Tibial nerve (tissue), 4 donors: Measurements from ENCODE around the gene PPEF1. TPM values are rescaled to one million over a fixed set of nuclear protein-coding genes. Genes with fewer than 3 reads are reported as not detected.
"Not testable (repeated sequence)": the region's sequence is repeated elsewhere in the genome, so short reads cannot be mapped to it uniquely, and the experiment has no call there.

Experiments used
- DNase-seq, 2 donors: peaks; one replicate each; pipeline ENCODE4 v3.0.0-alpha.2; 2019; ENCODE audit warnings: low spot score in 2 of 2
- H3K27ac ChIP-seq, 4 donors: fragments of 200-600 bp; sonication (generic) in 3 of 4; one replicate each; pipeline ENCODE4 v1.5.1; 2017 to 2019; ENCODE audit warnings: mild to moderate bottlenecking in 1 of 4
- H3K27me3 ChIP-seq, 2 donors: fragments of 200-600 bp; sonication (generic) in 1 of 2; one replicate each; pipeline versions ENCODE4 v1.5.1 to v1.6.0; 2017 to 2019
- H3K36me3 ChIP-seq, 3 donors: fragments of 200-600 bp; sonication (generic); one replicate each; pipeline ENCODE4 v1.5.1; 2018 to 2019
- H3K4me1 ChIP-seq, 4 donors: fragments of 200-600 bp; sonication (generic) in 3 of 4; one replicate each; pipeline ENCODE4 v1.5.1; 2017 to 2019
- H3K4me3 ChIP-seq, 4 donors: fragments of 200-600 bp; sonication (generic) in 3 of 4; one replicate each; pipeline ENCODE4 v1.5.1; 2017 to 2019; ENCODE audit warnings: mild to moderate bottlenecking in 1 of 4, moderate library complexity in 1 of 4
- H3K9me3 ChIP-seq, 4 donors: fragments of 200-600 bp; sonication (generic) in 3 of 4; one replicate each; pipeline ENCODE4 v1.5.1; 2017 to 2019
- CTCF ChIP-seq, 5 experiments: fragments of 200-600 bp in 3 of 5; fragments of 450-650 bp in 2 of 5; sonication (generic) in 3 of 5; IDR thresholded peaks; one replicate each; pipeline ENCODE4 v1.5.1; 2016 to 2019; ENCODE audit warnings: antibody characterized with exemption in 5 of 5, mild to moderate bottlenecking in 3 of 5, moderate library complexity in 2 of 5
- EP300 ChIP-seq, 2 donors: sonication (generic); formaldehyde crosslinking; IDR thresholded peaks; one replicate each; pipeline ENCODE4 v1.6.1; 2017; ENCODE audit warnings: antibody characterized with exemption in 2 of 2, mild to moderate bottlenecking in 1 of 2
- POLR2A ChIP-seq, 2 donors: fragments of 450-650 bp; IDR thresholded peaks; one replicate each; pipeline ENCODE4 v1.6.1; 2017; ENCODE audit warnings: antibody characterized with exemption in 2 of 2, mild to moderate bottlenecking in 2 of 2, moderate library complexity in 2 of 2
- WGBS, 2 donors: methylation state at CpG; one replicate each; pipeline ENCODE4 v1.1.5; 2018; 5-methylcytosine and 5-hydroxymethylcytosine counted together
- total RNA-seq, 4 donors: library from RNA; depleted of rRNA; stranded (reverse); fragments of >200 nt; gene quantifications; one replicate each; pipeline ENCODE4 v1.1.0, GENCODE V29; 2016

PPEF1 gene
- total RNA-seq, 4 donors from 2014 or later: 0.22 TPM; not detected in 3

GRCh38 chrX:18828832-18829404 lies 121.5 kb downstream of the PPEF1 start:
- no peak overlapping the region for H3K4me3 ChIP-seq
- no peaks in the 10 kb centered on the region for H3K36me3 ChIP-seq
- H3K9me3 ChIP-seq: no peaks in the 10 kb centered on the region
- no peak for DNase-seq
- 78 to 86% methylated on average over 1 of the region's 1 CpG for WGBS, 2 donors
- no peaks in the 10 kb centered on the region for H3K27me3 ChIP-seq
- peaks cover 0 to 6% (median 0%) of the 10 kb centered on the region in 4 donors for H3K4me1 ChIP-seq
- no peak overlapping the region for H3K27ac ChIP-seq
- TF ChIP-seq EP300 (IDR thresholded peaks at IDR 0.05): no peak
- TF ChIP-seq CTCF (IDR thresholded peaks at IDR 0.05): no peak
- TF ChIP-seq POLR2A (IDR thresholded peaks at IDR 0.05): no peak

- peak overlapping the region in 3 of 4 donors; percentile 40 to 78 (median 73) for H3K27ac ChIP-seq
- no peaks in the 10 kb centered on the region for H3K9me3 ChIP-seq
- H3K4me3 ChIP-seq: peak overlapping the region in 2 of 4 donors; percentile 19 to 37
- H3K4me1 ChIP-seq: peaks cover 0 to 8% (median 0%) of the 10 kb centered on the region in 4 donors
- peak; percentile 14 to 24 for DNase-seq
- no peaks in the 10 kb centered on the region for H3K36me3 ChIP-seq
- TF ChIP-seq EP300 (IDR thresholded peaks at IDR 0.05): no peak
- TF ChIP-seq CTCF (IDR thresholded peaks at IDR 0.05): no peak
- no peak for TF ChIP-seq POLR2A (IDR thresholded peaks at IDR 0.05)
- 4 to 58% methylated on average over 20 to 22 of the region's 22 CpGs for WGBS, 2 donors
- no peaks in the 10 kb centered on the region for H3K27me3 ChIP-seq
Observed at GRCh38 chrX:18833071-18833731, 125.8 kb downstream of the PPEF1 start.

GRCh38 chrX:18847901-18848300 lies 140.5 kb downstream of the PPEF1 start:
- 66 to 74% methylated on average over 3 of the region's 3 CpGs for WGBS, 2 donors

GRCh38 chrX:18855919-18856644 lies 148.6 kb downstream of the PPEF1 start:
- Histone ChIP-seq H3K36me3 (no peaks in the 10 kb centered on the region), H3K4me3 (no peak overlapping the region), H3K27ac (peak overlapping the region in 1 of 4 donors; percentile 18), H3K4me1 (no peaks in the 10 kb centered on the region), H3K27me3 (no peaks in the 10 kb centered on the region), H3K9me3 (no peaks in the 10 kb centered on the region)
- DNase-seq: no peak
- no peak for TF ChIP-seq CTCF (IDR thresholded peaks at IDR 0.05)
- TF ChIP-seq EP300 (IDR thresholded peaks at IDR 0.05): no peak
- TF ChIP-seq POLR2A (IDR thresholded peaks at IDR 0.05): no peak
- 11 to 39% methylated on average over 1 of the region's 1 CpG for WGBS, 2 donors

More at GRCh38 chrX:18847901-18848300, 140.5 kb downstream of the PPEF1 start:
- not testable (repeated sequence) for H3K9me3 ChIP-seq, H3K27me3 ChIP-seq, H3K27ac ChIP-seq, H3K4me3 ChIP-seq, H3K36me3 ChIP-seq, DNase-seq, H3K4me1 ChIP-seq

GRCh38 chrX:18856645-18856997 lies 149.2 kb downstream of the PPEF1 start:
- H3K4me3 ChIP-seq: no peak overlapping the region
- DNase-seq: no peak
- 5 to 36% methylated on average over 1 of the region's 1 CpG for WGBS, 2 donors
- TF ChIP-seq POLR2A (IDR thresholded peaks at IDR 0.05) (no peak), EP300 (IDR thresholded peaks at IDR 0.05) (no peak), CTCF (IDR thresholded peaks at IDR 0.05) (no peak)
- peak overlapping the region in 1 of 4 donors; percentile 18 for H3K27ac ChIP-seq
- H3K9me3 ChIP-seq: no peaks in the 10 kb centered on the region
- H3K4me1 ChIP-seq: no peaks in the 10 kb centered on the region
- no peaks in the 10 kb centered on the region for H3K36me3 ChIP-seq
- H3K27me3 ChIP-seq: no peaks in the 10 kb centered on the region
